Keratinocyte (primary cell): ENCODE results near the gene RPL26. TPM values are rescaled to one million over a fixed set of nuclear protein-coding genes. Genes with fewer than 3 reads are reported as not detected.

Experiments
- DNase-seq: peaks from one replicate; pipeline ENCODE4 v3.0.0-alpha.2; 2011; ENCODE audit warnings: low read depth, missing footprints, low spot score
- FAIRE-seq: peaks from 2 replicates; lab custom pipeline; 2011; peaks lifted over from hg19 to GRCh38; lab: Jason Lieb, UNC
- H2AFZ ChIP-seq: 2 replicates; pipeline ENCODE4 v1.6.0; 2012; ENCODE audit warnings: low read length, control low read depth, inconsistent platforms; ENCODE audit not compliant: control insufficient read depth
- H3K27ac ChIP-seq: 2 replicates; pipeline ENCODE4 v1.5.1; 2011; ENCODE audit warnings: low read length; ENCODE audit not compliant: control insufficient read depth, insufficient read depth
- H3K27me3 ChIP-seq: 3 replicates; pipeline ENCODE4 v1.6.0; 2011; ENCODE audit warnings: low read length; ENCODE audit not compliant: control insufficient read depth, insufficient read depth; ENCODE audit errors: extremely low read depth
- H3K36me3 ChIP-seq, 2 experiments: 2 replicates in 1 of 2; 3 replicates in 1 of 2; pipeline ENCODE4 v1.5.1; 2011; ENCODE audit warnings: low read length in 2 of 2, mild to moderate bottlenecking in 1 of 2; ENCODE audit not compliant: control insufficient read depth in 2 of 2, insufficient read depth in 2 of 2; ENCODE audit errors: extremely low read depth in 1 of 2
- H3K4me1 ChIP-seq: 3 replicates; pipeline ENCODE4 v1.5.1; 2011; ENCODE audit warnings: low read length; ENCODE audit not compliant: control insufficient read depth, insufficient read depth; ENCODE audit errors: extremely low read depth
- H3K4me2 ChIP-seq: 3 replicates; pipeline ENCODE4 v1.6.0; 2011; ENCODE audit warnings: low read depth, low read length; ENCODE audit not compliant: control insufficient read depth, insufficient read depth; ENCODE audit errors: extremely low read depth
- H3K4me3 ChIP-seq, 3 experiments: fragments of 200-600 bp in 1 of 3; sonication (generic) in 1 of 3; 2 replicates in 2 of 3; 3 replicates in 1 of 3; pipeline ENCODE4 v1.5.1; 2011 to 2016; ENCODE audit warnings: low read length in 3 of 3, mild to moderate bottlenecking in 3 of 3, control low read depth in 2 of 3, inconsistent platforms in 1 of 3, low read depth in 1 of 3, mixed read lengths in 1 of 3, mixed run types in 1 of 3, moderate library complexity in 1 of 3; ENCODE audit not compliant: control insufficient read depth in 2 of 3, insufficient read depth in 2 of 3; ENCODE audit errors: extremely low read depth in 1 of 3
- H3K79me2 ChIP-seq: 2 replicates; pipeline ENCODE4 v1.6.0; 2012; ENCODE audit warnings: low read length; ENCODE audit not compliant: control insufficient read depth, insufficient read depth
- H3K9ac ChIP-seq: 3 replicates; pipeline ENCODE4 v1.6.0; 2011; ENCODE audit warnings: low read length; ENCODE audit not compliant: control insufficient read depth, insufficient read depth; ENCODE audit errors: extremely low read depth
- H3K9me1 ChIP-seq: 3 replicates; pipeline ENCODE4 v1.6.0; 2011; ENCODE audit warnings: low read length; ENCODE audit not compliant: control insufficient read depth, insufficient read depth; ENCODE audit errors: extremely low read depth
- H3K9me3 ChIP-seq: 2 replicates; pipeline ENCODE4 v1.5.1; 2012; ENCODE audit warnings: low read depth, low read length; ENCODE audit not compliant: control insufficient read depth
- H4K20me1 ChIP-seq: 3 replicates; pipeline ENCODE4 v1.6.0; 2011; ENCODE audit warnings: low read length; ENCODE audit not compliant: control insufficient read depth, insufficient read depth; ENCODE audit errors: extremely low read depth
- CTCF ChIP-seq, 3 experiments: IDR thresholded peaks in 1 of 3; conservative IDR thresholded peaks in 1 of 3; optimal IDR thresholded peaks in 1 of 3; 2 replicates in 2 of 3; 3 replicates in 1 of 3; pipeline versions ENCODE3 to v1.5.1; 2011; ENCODE audit warnings: low read length in 3 of 3, mild to moderate bottlenecking in 3 of 3, moderate library complexity in 2 of 3, control low read depth in 1 of 3, inconsistent platforms in 1 of 3; ENCODE audit not compliant: insufficient read depth in 2 of 3; ENCODE audit errors: extremely low read depth in 1 of 3
- EZH2 ChIP-seq: IDR thresholded peaks from one replicate; pipeline ENCODE4 v1.6.1; 2012; ENCODE audit warnings: inconsistent platforms, mild to moderate bottlenecking, low read length, moderate library complexity
- dilution Hi-C: fragments of 300-500 bp; cut with MboI; formaldehyde crosslinking; loops from one replicate; pipeline ENCODE4 v1.7.0; 2020; ENCODE audit warnings: low sequenced_read_pairs; ENCODE audit not compliant: extremely low pct_ligation_motif_present
- polyA plus RNA-seq, 5 experiments: library from polyadenylated mRNA; depleted of rRNA in 3 of 5; stranded (reverse) in 3 of 5; stranded (forward) in 1 of 5; unstranded in 1 of 5; fragments of >200 nt; gene quantifications; 1 replicate in 1 of 5; 2 replicates in 3 of 5; 3 replicates in 1 of 5; pipeline versions ENCODE4 v1.2.1 to v1.2.3, GENCODE V29; 2011 to 2012; ENCODE audit warnings: missing spikeins in 2 of 5, low read depth in 1 of 5, low replicate concordance in 1 of 5

Gene RPL26
- polyA plus RNA-seq, 1 donor (not counting 4 experiments of a cell fraction or from before 2014, with no cell fraction given): 5,909 TPM

GRCh38 chr17:8392274-8392673 lies 9.3 kb upstream of the RPL26 start:
- Histone ChIP-seq H3K4me3 (no peak overlapping the region), H4K20me1 (no peaks in the 10 kb centered on the region), H3K9me3 (no peaks in the 10 kb centered on the region), H3K9ac (peak overlapping the region; percentile 9), H3K36me3 (no peaks in the 10 kb centered on the region), H3K27me3 (no peaks in the 10 kb centered on the region), H3K4me2 (peak overlapping the region; percentile 54), H3K4me1 (peaks cover 27% of the 10 kb centered on the region), H3K27ac (peak overlapping the region; percentile 52), H2AFZ (peak overlapping the region; percentile 40), H3K9me1 (no peaks in the 10 kb centered on the region), H3K79me2 (no peaks in the 10 kb centered on the region)
- DNase-seq (no peak), FAIRE-seq (no peak)
- dilution Hi-C loops: no loop called here
- TF ChIP-seq CTCF (optimal IDR thresholded peaks at IDR 0.05 in 1 of 3, IDR thresholded peaks at IDR 0.05 in 1 of 3, conservative IDR thresholded peaks at IDR 0.05 in 1 of 3; ENCODE audit: extremely low read depth in 1 of 3, insufficient read depth in 2 of 3, low read length in 3 of 3) (no peak), EZH2 (no peak)

- dilution Hi-C loops: no loop called here
- TF ChIP-seq CTCF (optimal IDR thresholded peaks at IDR 0.05 in 1 of 3, IDR thresholded peaks at IDR 0.05 in 1 of 3, conservative IDR thresholded peaks at IDR 0.05 in 1 of 3; ENCODE audit: extremely low read depth in 1 of 3, insufficient read depth in 2 of 3, low read length in 3 of 3) (no peak), EZH2 (no peak)
- peak overlapping the region; percentile 9 for H3K9ac ChIP-seq
- H3K79me2 ChIP-seq: no peaks in the 10 kb centered on the region
- H3K9me1 ChIP-seq: no peaks in the 10 kb centered on the region
- H3K4me2 ChIP-seq: peak overlapping the region; percentile 54
- no peak overlapping the region for H3K4me3 ChIP-seq
- peak overlapping the region; percentile 52 for H3K27ac ChIP-seq
- DNase-seq (no peak), FAIRE-seq (peak; percentile 9)
- peak overlapping the region; percentile 40 for H2AFZ ChIP-seq
- no peaks in the 10 kb centered on the region for H3K36me3 ChIP-seq
- H3K4me1 ChIP-seq: peaks cover 27% of the 10 kb centered on the region
- no peaks in the 10 kb centered on the region for H3K9me3 ChIP-seq
- H4K20me1 ChIP-seq: no peaks in the 10 kb centered on the region
- no peaks in the 10 kb centered on the region for H3K27me3 ChIP-seq
These were observed 8.7 kb upstream of the RPL26 start for GRCh38 chr17:8391711-8392110.
